DOHH2 (cell line): ENCODE measurements around the gene CMTM4.

Source experiments
- H3F3A ChIP-seq: fragments of 200-600 bp; sonication (generic), shearing (Covaris generic); 2 replicates; pipeline ENCODE4 v1.6.0; 2016; ENCODE audit warnings: antibody characterized with exemption, mild to moderate bottlenecking; ENCODE audit not compliant: control insufficient read depth, insufficient read depth
- H3K27ac ChIP-seq: fragments of 200-600 bp; sonication (generic); 2 replicates; pipeline ENCODE4 v1.5.1; 2014; ENCODE audit warnings: low read depth, mild to moderate bottlenecking, low read length, moderate library complexity
- H3K27me3 ChIP-seq: fragments of 200-600 bp; sonication (generic); 2 replicates; pipeline ENCODE4 v1.6.1; 2014; ENCODE audit warnings: mild to moderate bottlenecking, low read length, mixed read lengths; ENCODE audit not compliant: control insufficient read depth
- H3K36me3 ChIP-seq: fragments of 200-600 bp; sonication (generic); 2 replicates; pipeline ENCODE4 v1.6.1; 2014; ENCODE audit warnings: mild to moderate bottlenecking, low read length, moderate library complexity, mixed read lengths; ENCODE audit not compliant: control insufficient read depth
- H3K4me1 ChIP-seq: fragments of 200-600 bp; sonication (generic); 2 replicates; pipeline ENCODE4 v1.6.1; 2014; ENCODE audit warnings: mild to moderate bottlenecking, low read length, mixed read lengths; ENCODE audit not compliant: control insufficient read depth
- H3K4me2 ChIP-seq: fragments of 200-600 bp; sonication (generic); 2 replicates; pipeline ENCODE4 v1.6.0; 2014; ENCODE audit warnings: mild to moderate bottlenecking, low read length, moderate library complexity
- H3K4me3 ChIP-seq: fragments of 200-600 bp; sonication (generic); 2 replicates; pipeline ENCODE4 v1.5.1; 2014; ENCODE audit warnings: mild to moderate bottlenecking, low read length, mixed read lengths
- H3K79me2 ChIP-seq: fragments of 200-600 bp; sonication (generic); 2 replicates; pipeline ENCODE4 v1.6.1; 2014; ENCODE audit warnings: mild to moderate bottlenecking, low read length, mixed read lengths; ENCODE audit not compliant: control insufficient read depth
- H3K9me2 ChIP-seq: fragments of 200-600 bp; sonication (generic); replicated peaks from 2 replicates; pipeline ENCODE4 v1.6.1; 2014; ENCODE audit warnings: mild to moderate bottlenecking, low read length, mixed read lengths; ENCODE audit not compliant: control insufficient read depth
- H3K9me3 ChIP-seq: fragments of 200-600 bp; sonication (generic); 2 replicates; pipeline ENCODE4 v1.6.1; 2014; ENCODE audit warnings: antibody characterized with exemption, low read length, mixed read lengths; ENCODE audit not compliant: control insufficient read depth, insufficient read depth
- H4K20me1 ChIP-seq: fragments of 200-600 bp; sonication (generic); 2 replicates; pipeline ENCODE4 v1.6.0; 2014; ENCODE audit warnings: low read depth, mild to moderate bottlenecking, antibody characterized with exemption, low read length, moderate library complexity; ENCODE audit not compliant: control insufficient read depth, insufficient read depth
- EZH2phosphoT487 ChIP-seq: fragments of 200-600 bp; sonication (generic); IDR thresholded peaks from 2 replicates; pipeline ENCODE4 v1.6.1; 2017; ENCODE audit warnings: borderline replicate concordance, mild to moderate bottlenecking, antibody characterized with exemption, low read length, moderate library complexity, mixed read lengths
- TF ChIP-seq, protein P1 (sequence below): fragments of 200-600 bp; sonication (generic); IDR thresholded peaks from one replicate; pipeline ENCODE4 v1.5.1; 2014; ENCODE audit warnings: antibody characterized with exemption, mild to moderate bottlenecking, low read depth, low read length; ENCODE audit not compliant: poor library complexity, severe bottlenecking

Gene CMTM4

DNA sequence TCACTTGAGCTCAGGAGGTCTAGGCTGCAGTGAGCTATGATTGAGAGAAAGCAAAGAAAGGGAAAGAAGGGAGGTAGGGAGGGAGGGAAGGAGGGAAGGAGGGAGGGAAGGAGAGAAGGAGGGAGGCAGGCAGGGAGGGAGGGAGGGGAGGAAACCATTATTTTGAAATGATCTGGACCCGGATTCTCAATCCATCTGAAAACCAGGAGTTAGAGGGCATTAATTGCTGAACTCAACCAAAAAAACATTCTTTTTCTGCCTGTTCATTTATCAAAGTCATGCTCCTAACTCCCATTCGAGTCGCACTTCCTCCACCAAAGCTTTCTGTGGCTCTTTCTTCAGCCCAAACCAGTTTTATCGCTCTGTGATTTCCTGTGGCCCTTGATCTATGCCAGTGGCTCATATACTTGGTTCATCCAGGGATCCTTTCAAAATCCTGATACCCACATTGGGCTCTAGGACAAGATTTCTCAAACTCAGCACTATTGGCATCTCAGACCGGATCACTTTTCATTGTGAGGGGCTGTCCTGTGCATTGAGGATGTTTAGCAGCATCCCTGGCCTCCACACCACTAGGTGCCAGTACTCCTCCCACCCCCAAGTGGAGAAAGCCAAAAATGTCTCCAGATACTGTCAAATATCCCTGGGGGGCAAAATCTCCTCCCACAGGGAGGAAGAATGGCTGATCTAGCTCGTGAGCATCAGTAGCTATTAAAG lies 38.2 kb downstream of the CMTM4 start:
- no peak for TF ChIP-seq EZH2phosphoT487
- TF ChIP-seq, protein P1, sequence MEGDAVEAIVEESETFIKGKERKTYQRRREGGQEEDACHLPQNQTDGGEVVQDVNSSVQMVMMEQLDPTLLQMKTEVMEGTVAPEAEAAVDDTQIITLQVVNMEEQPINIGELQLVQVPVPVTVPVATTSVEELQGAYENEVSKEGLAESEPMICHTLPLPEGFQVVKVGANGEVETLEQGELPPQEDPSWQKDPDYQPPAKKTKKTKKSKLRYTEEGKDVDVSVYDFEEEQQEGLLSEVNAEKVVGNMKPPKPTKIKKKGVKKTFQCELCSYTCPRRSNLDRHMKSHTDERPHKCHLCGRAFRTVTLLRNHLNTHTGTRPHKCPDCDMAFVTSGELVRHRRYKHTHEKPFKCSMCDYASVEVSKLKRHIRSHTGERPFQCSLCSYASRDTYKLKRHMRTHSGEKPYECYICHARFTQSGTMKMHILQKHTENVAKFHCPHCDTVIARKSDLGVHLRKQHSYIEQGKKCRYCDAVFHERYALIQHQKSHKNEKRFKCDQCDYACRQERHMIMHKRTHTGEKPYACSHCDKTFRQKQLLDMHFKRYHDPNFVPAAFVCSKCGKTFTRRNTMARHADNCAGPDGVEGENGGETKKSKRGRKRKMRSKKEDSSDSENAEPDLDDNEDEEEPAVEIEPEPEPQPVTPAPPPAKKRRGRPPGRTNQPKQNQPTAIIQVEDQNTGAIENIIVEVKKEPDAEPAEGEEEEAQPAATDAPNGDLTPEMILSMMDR: no peak
- no peak overlapping the region for H3K27ac ChIP-seq
- no peaks in the 10 kb centered on the region for H3F3A ChIP-seq
- H3K27me3 ChIP-seq: peaks cover 13% of the 10 kb centered on the region
- H4K20me1 ChIP-seq: no peaks in the 10 kb centered on the region
- H3K4me3 ChIP-seq: no peak overlapping the region
- no peaks in the 10 kb centered on the region for H3K36me3 ChIP-seq
- no peaks in the 10 kb centered on the region for H3K9me2 ChIP-seq
- no peaks in the 10 kb centered on the region for H3K9me3 ChIP-seq
- H3K4me2 ChIP-seq: no peak overlapping the region
- no peaks in the 10 kb centered on the region for H3K4me1 ChIP-seq
- no peaks in the 10 kb centered on the region for H3K79me2 ChIP-seq

GRCh38 chr16:66656547-66656946 lies 40.0 kb downstream of the CMTM4 start:
- Histone ChIP-seq H3K4me2 (no peak overlapping the region), H4K20me1 (no peaks in the 10 kb centered on the region), H3K36me3 (no peaks in the 10 kb centered on the region), H3K9me2 (no peaks in the 10 kb centered on the region), H3K27ac (no peak overlapping the region), H3K27me3 (peaks cover 13% of the 10 kb centered on the region), H3K79me2 (no peaks in the 10 kb centered on the region), H3F3A (no peaks in the 10 kb centered on the region), H3K9me3 (no peaks in the 10 kb centered on the region), H3K4me3 (no peak overlapping the region), H3K4me1 (no peaks in the 10 kb centered on the region)
- TF ChIP-seq, protein P1: no peak
- TF ChIP-seq EZH2phosphoT487: no peak

DNA sequence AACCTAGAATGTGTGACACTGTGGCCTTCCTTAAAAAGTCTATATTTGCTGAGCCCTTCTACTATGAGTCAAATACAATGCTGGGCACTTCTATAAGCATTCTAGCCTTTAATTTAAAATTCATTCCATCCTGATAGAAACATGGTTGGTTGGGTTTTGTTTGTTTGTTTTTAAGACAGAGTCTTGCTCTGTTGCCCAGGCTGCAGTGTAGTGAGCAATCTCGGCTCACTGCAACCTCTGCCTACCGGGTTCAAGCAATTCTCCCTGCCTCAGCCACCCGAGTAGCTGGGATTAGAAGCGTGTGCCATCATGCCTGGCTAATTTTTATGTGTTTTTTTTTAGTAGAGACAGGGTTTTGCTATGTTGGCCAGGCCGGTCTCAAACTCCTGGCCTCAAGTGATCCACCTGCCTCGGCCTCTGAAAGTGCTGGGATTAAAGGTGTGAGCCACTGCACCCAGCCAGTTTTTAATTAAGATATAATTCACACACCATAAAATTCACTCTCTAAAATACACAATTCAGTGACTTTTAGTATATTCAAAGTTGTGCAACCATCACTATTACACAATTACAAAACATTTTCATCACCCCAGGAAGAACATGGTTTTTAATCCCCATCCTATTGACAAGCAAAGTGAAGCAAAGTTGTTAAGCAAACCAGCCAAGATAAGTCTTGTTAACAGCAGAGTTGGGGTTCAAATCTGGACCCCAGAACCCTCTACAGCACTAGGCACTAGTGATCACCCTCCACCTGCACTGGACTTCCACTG lies 42.8 kb downstream of the CMTM4 start:
- H3K79me2 ChIP-seq: no peaks in the 10 kb centered on the region
- no peak for TF ChIP-seq EZH2phosphoT487
- TF ChIP-seq, protein P1: no peak
- peaks cover 4% of the 10 kb centered on the region; the same call in 1 of the 2 replicates for H3K4me1 ChIP-seq
- H3K36me3 ChIP-seq: no peaks in the 10 kb centered on the region
- H3K4me3 ChIP-seq: no peak overlapping the region
- no peaks in the 10 kb centered on the region for H3F3A ChIP-seq
- H4K20me1 ChIP-seq: no peaks in the 10 kb centered on the region
- H3K4me2 ChIP-seq: no peak overlapping the region
- H3K9me2 ChIP-seq: no peaks in the 10 kb centered on the region
- no peaks in the 10 kb centered on the region for H3K9me3 ChIP-seq
- no peak overlapping the region for H3K27ac ChIP-seq
- H3K27me3 ChIP-seq: peaks cover 12% of the 10 kb centered on the region
